Astrocyte (in vitro differentiated cells and primary cell): ENCODE data around the gene CDK14. TPM values are rescaled to one million over a fixed set of nuclear protein-coding genes. Genes with fewer than 3 reads are reported as not detected.

ENCODE experiments used
- DNase-seq: peaks from one replicate; pipeline ENCODE4 v3.0.0-alpha.2; 2010; ENCODE audit warnings: low read depth
- FAIRE-seq: peaks from 2 replicates; lab custom pipeline; 2011; peaks lifted over from hg19 to GRCh38; lab: Jason Lieb, UNC
- H2AFZ ChIP-seq: 2 replicates; pipeline ENCODE4 v1.6.0; 2012; ENCODE audit warnings: low read depth, low read length, inconsistent platforms
- H3K27ac ChIP-seq: 2 replicates; pipeline ENCODE4 v1.5.1; 2011; ENCODE audit warnings: low read depth, low read length, inconsistent platforms
- H3K27me3 ChIP-seq: 2 replicates; pipeline ENCODE4 v1.6.0; 2011; ENCODE audit warnings: low read length, inconsistent platforms; ENCODE audit not compliant: insufficient read depth
- H3K36me3 ChIP-seq: 2 replicates; pipeline ENCODE4 v1.5.1; 2011; ENCODE audit warnings: low read length, inconsistent platforms; ENCODE audit not compliant: insufficient read depth
- H3K4me1 ChIP-seq: 2 replicates; pipeline ENCODE4 v1.5.1; 2011; ENCODE audit warnings: low read length, inconsistent platforms; ENCODE audit not compliant: insufficient read depth
- H3K4me2 ChIP-seq: 2 replicates; pipeline ENCODE4 v1.6.0; 2012; ENCODE audit warnings: low read length, inconsistent platforms
- H3K4me3 ChIP-seq: 2 replicates; pipeline ENCODE4 v1.5.1; 2011; ENCODE audit warnings: low read depth, mild to moderate bottlenecking, low read length, inconsistent platforms; ENCODE audit not compliant: insufficient read depth
- H3K79me2 ChIP-seq: 2 replicates; pipeline ENCODE4 v1.6.0; 2012; ENCODE audit warnings: mild to moderate bottlenecking, low read length, inconsistent platforms; ENCODE audit not compliant: insufficient read depth
- H3K9ac ChIP-seq: 2 replicates; pipeline ENCODE4 v1.6.0; 2012; ENCODE audit warnings: mild to moderate bottlenecking, low read length, inconsistent platforms
- H3K9me3 ChIP-seq: 2 replicates; pipeline ENCODE4 v1.5.1; 2012; ENCODE audit warnings: low read depth, mild to moderate bottlenecking, low read length, inconsistent platforms; ENCODE audit not compliant: insufficient read depth
- H4K20me1 ChIP-seq: 2 replicates; pipeline ENCODE4 v1.6.0; 2012; ENCODE audit warnings: low read length, inconsistent platforms; ENCODE audit not compliant: insufficient read depth
- H3K27ac Mint-ChIP-seq: one replicate; pipeline ENCODE4 v1.8.0; 2021; ENCODE audit warnings: mild to moderate bottlenecking, mixed read lengths; ENCODE audit not compliant: unreplicated experiment
- H3K27me3 Mint-ChIP-seq: one replicate; pipeline ENCODE4 v1.8.0; 2021; ENCODE audit warnings: low read depth, mixed read lengths; ENCODE audit not compliant: unreplicated experiment
- H3K36me3 Mint-ChIP-seq: one replicate; pipeline ENCODE4 v1.8.0; 2021; ENCODE audit warnings: low read depth, mixed read lengths; ENCODE audit not compliant: unreplicated experiment
- H3K4me1 Mint-ChIP-seq: one replicate; pipeline ENCODE4 v1.8.0; 2021; ENCODE audit warnings: low read depth, mixed read lengths; ENCODE audit not compliant: unreplicated experiment
- H3K4me3 Mint-ChIP-seq: one replicate; pipeline ENCODE4 v1.8.0; 2021; ENCODE audit warnings: mild to moderate bottlenecking, moderate library complexity, mixed read lengths; ENCODE audit not compliant: unreplicated experiment
- H3K9me3 Mint-ChIP-seq: one replicate; pipeline ENCODE4 v1.8.0; 2021; ENCODE audit warnings: mild to moderate bottlenecking, mixed read lengths; ENCODE audit not compliant: unreplicated experiment
- EZH2 ChIP-seq: IDR thresholded peaks from 2 replicates; pipeline ENCODE4 v1.6.1; 2012; ENCODE audit warnings: mild to moderate bottlenecking, low read length, inconsistent platforms; ENCODE audit not compliant: insufficient read depth
- total RNA-seq: library from RNA; stranded (reverse); gene quantifications from 2 replicates; pipeline ENCODE4 v1.2.1, GENCODE V29; 2021
- TF ChIP-seq, protein P1 (sequence below): IDR thresholded peaks from 2 replicates; pipeline ENCODE4 v1.5.1; 2011; ENCODE audit warnings: low read depth, mild to moderate bottlenecking, inconsistent platforms, low read length, moderate library complexity; ENCODE audit not compliant: insufficient read depth

CDK14 gene
- total RNA-seq, 1 donor from 2014 or later = 30.2 TPM

DNA sequence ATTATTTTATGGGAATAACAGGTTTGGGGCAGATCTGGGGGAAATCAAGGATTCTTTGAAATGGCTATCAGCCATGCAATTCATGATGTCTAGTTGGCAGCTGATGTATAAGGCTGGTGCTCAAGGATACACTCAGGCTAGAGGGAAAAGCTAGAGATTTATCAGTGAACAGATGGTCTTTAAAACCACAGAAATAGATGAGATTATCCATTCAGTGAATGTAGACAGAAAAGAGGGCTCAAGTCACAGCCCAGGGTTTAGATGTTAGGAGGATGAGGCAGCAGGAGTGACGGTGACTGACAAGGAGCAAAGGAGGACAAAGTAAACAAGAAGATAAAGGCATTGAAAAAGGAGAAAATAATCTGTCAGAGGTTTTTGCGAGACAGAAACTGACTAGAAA, 238.7 kb downstream of the CDK14 start:
- Histone ChIP-seq H2AFZ (no peak overlapping the region), H3K4me1 (peaks cover 5% of the 10 kb centered on the region), H3K27ac (no peak overlapping the region), H3K27me3 (no peaks in the 10 kb centered on the region), H3K9me3 (no peaks in the 10 kb centered on the region), H3K9ac (no peak overlapping the region), H3K36me3 (no peaks in the 10 kb centered on the region), H3K79me2 (peaks cover 8% of the 10 kb centered on the region), H3K4me3 (no peak overlapping the region), H3K4me2 (peak overlapping the region; percentile 1), H4K20me1 (peaks cover 18% of the 10 kb centered on the region)
- peaks cover 6% of the 10 kb centered on the region for H3K4me1 Mint-ChIP-seq
- no peak overlapping the region for H3K4me3 Mint-ChIP-seq
- TF ChIP-seq, protein P1, sequence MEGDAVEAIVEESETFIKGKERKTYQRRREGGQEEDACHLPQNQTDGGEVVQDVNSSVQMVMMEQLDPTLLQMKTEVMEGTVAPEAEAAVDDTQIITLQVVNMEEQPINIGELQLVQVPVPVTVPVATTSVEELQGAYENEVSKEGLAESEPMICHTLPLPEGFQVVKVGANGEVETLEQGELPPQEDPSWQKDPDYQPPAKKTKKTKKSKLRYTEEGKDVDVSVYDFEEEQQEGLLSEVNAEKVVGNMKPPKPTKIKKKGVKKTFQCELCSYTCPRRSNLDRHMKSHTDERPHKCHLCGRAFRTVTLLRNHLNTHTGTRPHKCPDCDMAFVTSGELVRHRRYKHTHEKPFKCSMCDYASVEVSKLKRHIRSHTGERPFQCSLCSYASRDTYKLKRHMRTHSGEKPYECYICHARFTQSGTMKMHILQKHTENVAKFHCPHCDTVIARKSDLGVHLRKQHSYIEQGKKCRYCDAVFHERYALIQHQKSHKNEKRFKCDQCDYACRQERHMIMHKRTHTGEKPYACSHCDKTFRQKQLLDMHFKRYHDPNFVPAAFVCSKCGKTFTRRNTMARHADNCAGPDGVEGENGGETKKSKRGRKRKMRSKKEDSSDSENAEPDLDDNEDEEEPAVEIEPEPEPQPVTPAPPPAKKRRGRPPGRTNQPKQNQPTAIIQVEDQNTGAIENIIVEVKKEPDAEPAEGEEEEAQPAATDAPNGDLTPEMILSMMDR = no peak
- TF ChIP-seq EZH2 = no peak
- H3K9me3 Mint-ChIP-seq = peaks cover 16% of the 10 kb centered on the region
- peaks cover 19% of the 10 kb centered on the region for H3K36me3 Mint-ChIP-seq
- FAIRE-seq (no peak), DNase-seq (peak; percentile 58)
- no peaks in the 10 kb centered on the region for H3K27me3 Mint-ChIP-seq
- H3K27ac Mint-ChIP-seq = no peak overlapping the region

DNA sequence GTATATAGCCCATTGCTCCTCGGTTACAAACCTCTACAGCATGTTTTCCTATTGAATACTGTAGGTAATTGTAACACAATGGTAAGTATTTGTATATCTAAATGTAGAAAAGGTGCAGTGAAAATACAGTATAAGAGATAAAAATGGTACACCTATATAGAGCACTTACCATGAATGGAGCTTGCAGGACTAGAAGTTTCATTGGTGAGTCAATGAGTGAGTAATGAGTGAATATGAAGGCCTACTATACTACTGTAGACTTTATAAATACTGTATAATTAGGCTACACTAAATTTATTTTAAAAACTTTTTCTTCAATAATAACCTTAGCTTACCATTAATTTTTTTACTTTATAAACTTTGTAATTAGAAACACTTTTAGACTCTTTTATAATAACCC, 239.7 kb downstream of the CDK14 start:
- Mint-ChIP-seq H3K36me3 (peaks cover 14% of the 10 kb centered on the region), H3K27me3 (no peaks in the 10 kb centered on the region), H3K9me3 (peaks cover 10% of the 10 kb centered on the region), H3K27ac (no peak overlapping the region), H3K4me3 (no peak overlapping the region), H3K4me1 (peaks cover 6% of the 10 kb centered on the region)
- FAIRE-seq (no peak), DNase-seq (no peak)
- no peaks in the 10 kb centered on the region for H3K27me3 ChIP-seq
- H3K4me3 ChIP-seq = no peak overlapping the region
- H3K36me3 ChIP-seq = no peaks in the 10 kb centered on the region
- H3K9me3 ChIP-seq = no peaks in the 10 kb centered on the region
- peaks cover 18% of the 10 kb centered on the region for H4K20me1 ChIP-seq
- no peak overlapping the region for H3K9ac ChIP-seq
- TF ChIP-seq, protein P1 = no peak
- TF ChIP-seq EZH2 = no peak
- peaks cover 8% of the 10 kb centered on the region for H3K79me2 ChIP-seq
- H3K27ac ChIP-seq = no peak overlapping the region
- no peak overlapping the region for H3K4me2 ChIP-seq
- no peak overlapping the region for H2AFZ ChIP-seq
- H3K4me1 ChIP-seq = peaks cover 5% of the 10 kb centered on the region

DNA sequence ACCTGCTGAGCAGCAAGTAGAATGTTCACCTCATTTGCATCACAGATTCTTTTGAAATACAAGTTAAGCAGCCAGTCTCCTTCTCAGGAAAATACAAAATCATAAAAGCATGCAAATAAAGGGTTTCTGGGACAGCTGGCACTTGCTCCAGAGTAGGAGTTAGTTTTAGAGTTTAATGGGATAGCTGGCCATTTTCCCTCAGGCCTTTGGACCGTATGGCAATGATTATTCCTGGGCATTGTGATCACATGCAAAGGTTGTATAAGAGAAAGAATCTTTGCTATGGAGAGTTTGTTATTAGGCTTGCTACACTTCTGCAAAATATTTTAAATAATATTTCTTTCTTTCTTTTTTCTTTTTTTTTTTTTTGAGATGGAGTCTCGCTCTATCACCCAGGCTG, 240.8 kb downstream of the CDK14 start:
- H3K4me3 Mint-ChIP-seq = no peak overlapping the region
- peaks cover 12% of the 10 kb centered on the region for H3K36me3 Mint-ChIP-seq
- no peak for FAIRE-seq
- peaks cover 18% of the 10 kb centered on the region for H4K20me1 ChIP-seq
- H3K4me2 ChIP-seq = no peak overlapping the region
- no peak overlapping the region for H3K9ac ChIP-seq
- no peak overlapping the region for H3K4me3 ChIP-seq
- H3K27ac ChIP-seq = no peak overlapping the region
- no peaks in the 10 kb centered on the region for H3K27me3 Mint-ChIP-seq
- no peaks in the 10 kb centered on the region for H3K27me3 ChIP-seq
- peaks cover 9% of the 10 kb centered on the region for H3K9me3 Mint-ChIP-seq
- no peaks in the 10 kb centered on the region for H3K9me3 ChIP-seq
- TF ChIP-seq EZH2 = no peak
- TF ChIP-seq, protein P1 = no peak
- peaks cover 8% of the 10 kb centered on the region for H3K79me2 ChIP-seq
- H3K27ac Mint-ChIP-seq = no peak overlapping the region
- H3K4me1 Mint-ChIP-seq = peaks cover 6% of the 10 kb centered on the region
- peaks cover 5% of the 10 kb centered on the region for H3K4me1 ChIP-seq
- no peak overlapping the region for H2AFZ ChIP-seq
- no peaks in the 10 kb centered on the region for H3K36me3 ChIP-seq
- no peak for DNase-seq
